CD14-positive monocyte (primary cell): Measurements from ENCODE around the gene NDUFB4. TPM values are rescaled to one million over a fixed set of nuclear protein-coding genes. Genes with fewer than 3 reads are reported as not detected.

Source experiments
- DNase-seq, 3 donors: peaks; one replicate each; pipeline ENCODE4 v3.0.0-alpha.2; 2011 to 2022
- H2AFZ ChIP-seq: 2 replicates; pipeline ENCODE4 v1.6.0; 2012; ENCODE audit warnings: mild to moderate bottlenecking, low read depth, low read length, inconsistent platforms; ENCODE audit not compliant: insufficient read depth, poor library complexity, severe bottlenecking
- H3K27ac ChIP-seq, 2 donors: 1 replicate in 1 of 2; 2 replicates in 1 of 2; pipeline ENCODE4 v1.5.1; 2012 to 2013; ENCODE audit warnings: low read length in 2 of 2, control low read depth in 1 of 2, inconsistent platforms in 1 of 2, low read depth in 1 of 2, mild to moderate bottlenecking in 1 of 2
- H3K27me3 ChIP-seq, 2 donors: one replicate each; pipeline versions ENCODE4 v1.6.0 to v1.6.1; 2011 to 2013; ENCODE audit warnings: low read length in 2 of 2; ENCODE audit not compliant: control insufficient read depth in 2 of 2, insufficient read depth in 2 of 2
- H3K36me3 ChIP-seq, 2 donors: replicated peaks in 1 of 2; 1 replicate in 1 of 2; 2 replicates in 1 of 2; pipeline versions ENCODE4 v1.5.1 to v1.6.1; 2012 to 2013; ENCODE audit warnings: low read length in 2 of 2, control low read depth in 1 of 2, inconsistent platforms in 1 of 2, mild to moderate bottlenecking in 1 of 2; ENCODE audit not compliant: insufficient read depth in 2 of 2, control insufficient read depth in 1 of 2
- H3K4me1 ChIP-seq, 2 donors: 1 replicate in 1 of 2; 2 replicates in 1 of 2; pipeline versions ENCODE4 v1.5.1 to v1.6.1; 2012 to 2013; ENCODE audit warnings: low read length in 2 of 2, control low read depth in 1 of 2, inconsistent platforms in 1 of 2, mild to moderate bottlenecking in 1 of 2, moderate library complexity in 1 of 2; ENCODE audit not compliant: insufficient read depth in 2 of 2, control insufficient read depth in 1 of 2
- H3K4me2 ChIP-seq: replicated peaks from 2 replicates; pipeline ENCODE3; 2012; ENCODE audit warnings: low read length, moderate library complexity, mild to moderate bottlenecking; ENCODE audit not compliant: poor library complexity, severe bottlenecking; ENCODE audit errors: extremely low read depth
- H3K4me3 ChIP-seq, 3 experiments: fragments of 200-600 bp in 1 of 3; sonication (generic) in 1 of 3; replicated peaks in 1 of 3; 1 replicate in 2 of 3; 2 replicates in 1 of 3; pipeline ENCODE4 v1.5.1; 2011 to 2013; ENCODE audit warnings: low read length in 3 of 3, mild to moderate bottlenecking in 3 of 3, control low read depth in 2 of 3, low read depth in 2 of 3, inconsistent platforms in 1 of 3, moderate library complexity in 1 of 3
- H3K79me2 ChIP-seq: 2 replicates; pipeline ENCODE4 v1.6.0; 2012; ENCODE audit warnings: mild to moderate bottlenecking, control low read depth, inconsistent platforms, low read length, moderate library complexity; ENCODE audit not compliant: insufficient read depth
- H3K9ac ChIP-seq: 2 replicates; pipeline ENCODE4 v1.6.0; 2017; ENCODE audit warnings: low read length, mild to moderate bottlenecking; ENCODE audit not compliant: insufficient read depth, poor library complexity, severe bottlenecking
- H3K9me3 ChIP-seq, 2 donors: replicated peaks in 1 of 2; 1 replicate in 1 of 2; 2 replicates in 1 of 2; pipeline versions ENCODE4 v1.5.1 to v1.6.1; 2012 to 2013; ENCODE audit warnings: low read length in 2 of 2, control low read depth in 1 of 2; ENCODE audit not compliant: control insufficient read depth in 1 of 2, insufficient read depth in 1 of 2
- H4K20me1 ChIP-seq: 2 replicates; pipeline ENCODE4 v1.6.0; 2012; ENCODE audit warnings: mild to moderate bottlenecking, low read length, control low read depth, moderate library complexity; ENCODE audit not compliant: insufficient read depth
- H3K27ac Mint-ChIP-seq, 7 donors: one replicate each; pipeline ENCODE4 v1.8.0; 2020; ENCODE audit warnings: mild to moderate bottlenecking in 7 of 7, mixed read lengths in 7 of 7, moderate library complexity in 6 of 7, inconsistent platforms in 2 of 7
- H3K27me3 Mint-ChIP-seq, 3 donors: one replicate each; pipeline ENCODE4 v1.8.0; 2021 to 2022; ENCODE audit warnings: low read depth in 3 of 3, mild to moderate bottlenecking in 3 of 3, mixed read lengths in 3 of 3, moderate library complexity in 3 of 3, inconsistent platforms in 1 of 3
- H3K36me3 Mint-ChIP-seq, 2 donors: one replicate each; pipeline ENCODE4 v1.8.0; 2020; ENCODE audit warnings: mixed read lengths in 2 of 2, inconsistent platforms in 1 of 2, mild to moderate bottlenecking in 1 of 2
- H3K4me1 Mint-ChIP-seq: one replicate; pipeline ENCODE4 v1.8.0; 2020; ENCODE audit warnings: mild to moderate bottlenecking, mixed read lengths
- H3K4me3 Mint-ChIP-seq, 2 donors: one replicate each; pipeline ENCODE4 v1.8.0; 2020; ENCODE audit warnings: mild to moderate bottlenecking in 2 of 2, mixed read lengths in 2 of 2, moderate library complexity in 1 of 2
- H3K9me3 Mint-ChIP-seq, 7 donors: one replicate each; pipeline ENCODE4 v1.8.0; 2020 to 2022; ENCODE audit warnings: mixed read lengths in 7 of 7, mild to moderate bottlenecking in 6 of 7, moderate library complexity in 6 of 7, inconsistent platforms in 2 of 7
- CTCF ChIP-seq: fragments of 200-600 bp; IDR thresholded peaks from one replicate; pipeline ENCODE4 v1.8.0; 2022; ENCODE audit warnings: antibody characterized with exemption, mild to moderate bottlenecking
- WGBS: methylation state at CpG from one replicate; pipeline ENCODE4 v1.1.5; 2013; ENCODE audit warnings: missing lambda C conversion rate; ENCODE audit not compliant: insufficient coverage; 5-methylcytosine and 5-hydroxymethylcytosine counted together
- intact Hi-C, 2 donors: fragments of 100-400 bp; cut with micrococcal nuclease; formaldehyde crosslinking; loops; one replicate each; pipeline versions ENCODE4 v1.15.0 to v1.15.1; 2023
- polyA plus RNA-seq, 3 donors: library from polyadenylated mRNA; depleted of rRNA in 1 of 3; unstranded in 2 of 3; stranded (reverse) in 1 of 3; fragments of 300-500 nt in 2 of 3; fragments of >200 nt in 1 of 3; fragmentation: Illumina TruSeq in 2 of 3; gene quantifications; 1 replicate in 2 of 3; 2 replicates in 1 of 3; pipeline ENCODE4 v1.2.3, GENCODE V29; 2012 to 2021

The NDUFB4 gene
- polyA plus RNA-seq, 3 donors = 93.7 to 215 (median 173) TPM

GRCh38 chr3:120552184-120553172, 43.7 kb upstream of the NDUFB4 start:
- Mint-ChIP-seq H3K27ac (no peak overlapping the region), H3K4me1 (no peaks in the 10 kb centered on the region), H3K4me3 (no peak overlapping the region), H3K9me3 (peaks cover 0 to 2% (median 0%) of the 10 kb centered on the region in 7 donors), H3K36me3 (no peaks in the 10 kb centered on the region), H3K27me3 (peaks cover 0 to 10% (median 4%) of the 10 kb centered on the region in 3 donors)
- H3K9ac ChIP-seq = no peak overlapping the region
- no peak for TF ChIP-seq CTCF
- no peaks in the 10 kb centered on the region for H3K9me3 ChIP-seq
- no peak overlapping the region for H3K27ac ChIP-seq
- no peaks in the 10 kb centered on the region for H3K36me3 ChIP-seq
- H3K4me3 ChIP-seq = no peak overlapping the region
- no peaks in the 10 kb centered on the region for H4K20me1 ChIP-seq
- 82% methylated on average over 1 of the region's 5 CpGs for WGBS
- H2AFZ ChIP-seq = no peak overlapping the region
- H3K79me2 ChIP-seq = no peaks in the 10 kb centered on the region
- DNase-seq = no peak
- no peaks in the 10 kb centered on the region for H3K4me1 ChIP-seq
- no peaks in the 10 kb centered on the region for H3K27me3 ChIP-seq
- intact Hi-C loops = loop anchor here in 1 of 2 donors (10.0 kb wide), 1 partner anchor 128 kb away; no protein-coding TSS in a partner anchor
- no peak overlapping the region for H3K4me2 ChIP-seq

GRCh38 chr3:120554812-120555606, 41.1 kb upstream of the NDUFB4 start:
- intact Hi-C loops = loop anchor here in 1 of 2 donors (5.0 to 10.0 kb wide), 2 partner anchors 130 to 663 kb away; no protein-coding TSS in a partner anchor
- H4K20me1 ChIP-seq = no peaks in the 10 kb centered on the region
- Mint-ChIP-seq H3K9me3 (peaks cover 0 to 2% (median 0%) of the 10 kb centered on the region in 7 donors), H3K4me1 (peaks cover 15% of the 10 kb centered on the region), H3K36me3 (no peaks in the 10 kb centered on the region), H3K27me3 (peaks cover 0 to 6% (median 2%) of the 10 kb centered on the region in 3 donors), H3K4me3 (no peak overlapping the region), H3K27ac (no peak overlapping the region)
- TF ChIP-seq CTCF = no peak
- no peaks in the 10 kb centered on the region for H3K9me3 ChIP-seq
- no peak overlapping the region for H3K4me3 ChIP-seq
- H3K36me3 ChIP-seq = no peaks in the 10 kb centered on the region
- no peaks in the 10 kb centered on the region for H3K79me2 ChIP-seq
- peaks cover 15 to 17% of the 10 kb centered on the region in 2 donors for H3K4me1 ChIP-seq
- peak overlapping the region; percentile 8 for H2AFZ ChIP-seq
- DNase-seq = no peak
- no peaks in the 10 kb centered on the region for H3K27me3 ChIP-seq
- no peak overlapping the region for H3K27ac ChIP-seq
- no CpG with 5 or more reads among the region's 3 CpGs for WGBS
- no peak overlapping the region for H3K9ac ChIP-seq
- H3K4me2 ChIP-seq = no peak overlapping the region
